HCT116 (cell line): ENCODE measurements around the gene TRIM59. TPM values are rescaled to one million over a fixed set of nuclear protein-coding genes. Genes with fewer than 3 reads are reported as not detected.

Experiments
- ATAC-seq: fragments of 200-7000 bp; cut with Tn5 transposase; 2 replicates; pipeline ENCODE4 v1.9.1; 2020; ENCODE audit warnings: mild to moderate bottlenecking, moderate library complexity
- BruUV-seq: library from RNA; stranded (reverse); fragments of 400-500 nt; replicated peaks from 2 replicates; lab custom pipeline; 2021; lab: Mats Ljungman, UMichigan
- CTCF ChIA-PET: fragments of 300-600 bp; sonication (Branson Sonifier 250); formaldehyde crosslinking; loops from one replicate; lab custom pipeline; 2021; ENCODE audit warnings: antibody characterized with exemption; lab: Charles Lee
- POLR2A ChIA-PET: fragments of 300-600, 350-600 bp; sonication (Branson Sonifier 250); formaldehyde crosslinking; loops from one replicate; lab custom pipeline; 2021; ENCODE audit warnings: antibody characterized with exemption; lab: Charles Lee
- RAD21 ChIA-PET, 2 experiments: fragments of 300-600 bp; sonication (Branson Sonifier 250); formaldehyde crosslinking; loops; one replicate each; lab custom pipeline; 2023; ENCODE audit warnings: low total read pairs in 2 of 2; ENCODE audit not compliant: uncharacterized antibody in 2 of 2, unreplicated experiment in 2 of 2, low non-redundant PET in 1 of 2; lab: Charles Lee
- DNase-seq: peaks from one replicate; pipeline ENCODE4 v3.0.0-alpha.2; 2010; ENCODE audit warnings: low read depth, low spot score
- H2AFZ ChIP-seq: fragments of 200-600 bp; shearing (Covaris generic), sonication (generic); 2 replicates; pipeline ENCODE4 v1.6.1; 2017; ENCODE audit warnings: low read depth, mixed run types, mixed read lengths, antibody characterized with exemption, low read length; ENCODE audit not compliant: poor library complexity, severe bottlenecking
- H3K27ac ChIP-seq: 2 replicates; pipeline ENCODE4 v1.5.1; 2012; ENCODE audit warnings: low read depth, low read length
- H3K27me3 ChIP-seq: fragments of 200-600 bp; sonication (generic); 2 replicates; pipeline ENCODE4 v1.6.1; 2016; ENCODE audit warnings: mixed run types, low read length, mixed read lengths; ENCODE audit not compliant: insufficient read depth
- H3K36me3 ChIP-seq, 2 experiments: fragments of 200-500 bp in 1 of 2; fragments of 200-600 bp in 1 of 2; sonication (Bioruptor generic) in 1 of 2; sonication (generic) in 1 of 2; 2 replicates each; pipeline versions ENCODE4 v1.5.1 to v1.6.1; 2014 to 2016; ENCODE audit warnings: low read length in 2 of 2, inconsistent platforms in 1 of 2, mixed read lengths in 1 of 2, mixed run types in 1 of 2; ENCODE audit not compliant: insufficient read depth in 2 of 2, control insufficient read depth in 1 of 2
- H3K4me1 ChIP-seq, 2 experiments: fragments of 200-600 bp in 1 of 2; sonication (generic) in 1 of 2; 2 replicates each; pipeline versions ENCODE4 v1.5.1 to v1.6.1; 2012 to 2017; ENCODE audit warnings: low read length in 2 of 2, inconsistent platforms in 1 of 2, mild to moderate bottlenecking in 1 of 2, mixed read lengths in 1 of 2, mixed run types in 1 of 2, moderate library complexity in 1 of 2; ENCODE audit not compliant: insufficient read depth in 2 of 2, control insufficient read depth in 1 of 2
- H3K4me2 ChIP-seq: fragments of 200-600 bp; sonication (generic); 2 replicates; pipeline ENCODE4 v1.6.1; 2017; ENCODE audit warnings: mixed run types, low read length, mixed read lengths
- H3K4me3 ChIP-seq, 2 experiments: fragments of 200-600 bp in 1 of 2; sonication (generic) in 1 of 2; replicated peaks in 1 of 2; 2 replicates each; pipeline ENCODE4 v1.5.1; 2011 to 2016; ENCODE audit warnings: low read length in 2 of 2, control low read depth in 1 of 2, low read depth in 1 of 2, mild to moderate bottlenecking in 1 of 2, mixed read lengths in 1 of 2, mixed run types in 1 of 2
- H3K79me2 ChIP-seq: fragments of 200-600 bp; sonication (generic); 2 replicates; pipeline ENCODE4 v1.6.1; 2017; ENCODE audit warnings: mild to moderate bottlenecking, mixed run types, low read length, moderate library complexity, mixed read lengths; ENCODE audit not compliant: insufficient read depth
- H3K9ac ChIP-seq: fragments of 200-600 bp; sonication (generic); 2 replicates; pipeline ENCODE4 v1.6.1; 2016; ENCODE audit warnings: low read length, mixed read lengths
- H3K9me2 ChIP-seq: fragments of 200-600 bp; sonication (generic), shearing (Covaris generic); 2 replicates; pipeline ENCODE4 v1.6.1; 2017; ENCODE audit warnings: mixed run types, mild to moderate bottlenecking, moderate library complexity; ENCODE audit not compliant: insufficient read depth
- H3K9me3 ChIP-seq, 2 experiments: fragments of 200-500 bp in 1 of 2; fragments of 200-600 bp in 1 of 2; sonication (Bioruptor generic) in 1 of 2; sonication (generic) in 1 of 2; 2 replicates each; pipeline ENCODE4 v1.6.1; 2014 to 2017; ENCODE audit warnings: low read length in 2 of 2, mixed read lengths in 2 of 2, inconsistent platforms in 1 of 2, low read depth in 1 of 2, mild to moderate bottlenecking in 1 of 2, mixed run types in 1 of 2, moderate library complexity in 1 of 2; ENCODE audit not compliant: control insufficient read depth in 1 of 2, insufficient read depth in 1 of 2
- H4K20me1 ChIP-seq: fragments of 200-600 bp; sonication (generic), shearing (Covaris generic); 2 replicates; pipeline ENCODE4 v1.6.1; 2017; ENCODE audit warnings: mixed run types, mild to moderate bottlenecking, moderate library complexity; ENCODE audit not compliant: insufficient read depth
- CTCF ChIP-seq, 3 experiments: fragments of 200-600 bp in 1 of 3; sonication (generic) in 1 of 3; IDR thresholded peaks in 2 of 3; conservative IDR thresholded peaks in 1 of 3; 2 replicates each; pipeline ENCODE4 v1.5.1; 2012 to 2017; ENCODE audit warnings: low read depth in 2 of 3, low read length in 2 of 3, antibody characterized with exemption in 1 of 3, borderline replicate concordance in 1 of 3, control low read depth in 1 of 3, mild to moderate bottlenecking in 1 of 3, mixed read lengths in 1 of 3, mixed run types in 1 of 3, moderate library complexity in 1 of 3; ENCODE audit not compliant: insufficient read depth in 1 of 3
- FOSL1 ChIP-seq: IDR thresholded peaks from 2 replicates; pipeline ENCODE4 v1.6.1; 2012; ENCODE audit warnings: low read depth
- POLR2AphosphoS5 ChIP-seq: IDR thresholded peaks from 2 replicates; pipeline ENCODE4 v1.6.1; 2011; ENCODE audit warnings: mild to moderate bottlenecking, low read depth, low read length, moderate library complexity
- RAD21 ChIP-seq: IDR thresholded peaks from 2 replicates; pipeline ENCODE4 v1.6.1; 2012; ENCODE audit warnings: low read depth, mild to moderate bottlenecking
- REST ChIP-seq: IDR thresholded peaks from 2 replicates; pipeline ENCODE4 v1.6.1; 2012; ENCODE audit warnings: low read depth
- TCF7L2 ChIP-seq: IDR thresholded peaks from 2 replicates; pipeline ENCODE4 v1.7.0; 2011; ENCODE audit warnings: borderline replicate concordance, inconsistent platforms; ENCODE audit not compliant: insufficient read depth, insufficient read length; ENCODE audit errors: extremely low read depth
- ZBTB33 ChIP-seq: IDR thresholded peaks from 2 replicates; pipeline ENCODE4 v1.6.1; 2011; ENCODE audit warnings: mild to moderate bottlenecking, low read length, moderate library complexity; ENCODE audit not compliant: insufficient replicate concordance; ENCODE audit errors: extremely low read depth
- intact Hi-C: fragments of 100-400 bp; cut with micrococcal nuclease; formaldehyde crosslinking; loops from 2 replicates; pipeline ENCODE4 v1.10.0; 2022
- total RNA-seq: library from RNA; stranded (reverse); gene quantifications from one replicate; pipeline ENCODE4 v1.2.1, GENCODE V29; 2021; ENCODE audit not compliant: unreplicated experiment

Gene TRIM59
- total RNA-seq, 1 experiment from 2014 or later, result 41.6 TPM

GRCh38 chr3:160437083-160437455 is 12.5 kb downstream of the TRIM59 start:
- ChIA-PET RAD21 (no interaction called here), POLR2A (interaction anchor here (1.3 kb wide), 1 partner anchor 13 kb away, joined by 3 read pairs; the partner anchor contains the start of gene TRIM59)
- intact Hi-C loops, result no loop called here

GRCh38 chr3:160435747-160436146 is 13.8 kb downstream of the TRIM59 start:
- H4K20me1 ChIP-seq, result peaks cover 33% of the 10 kb centered on the region; the same call in 1 of the 2 replicates
- ATAC-seq, result no peak
- H3K27ac ChIP-seq, result no peak overlapping the region
- H3K36me3 ChIP-seq, result peaks cover 39 to 61% of the 10 kb centered on the region in 2 experiments
- no peak overlapping the region for H2AFZ ChIP-seq
- peaks cover 100% of the 10 kb centered on the region for H3K79me2 ChIP-seq
- intact Hi-C loops, result no loop called here
- no peaks in the 10 kb centered on the region for H3K27me3 ChIP-seq
- no peak for DNase-seq
- ChIA-PET CTCF (no interaction called here), RAD21 (no interaction called here), POLR2A (interaction anchor here (1.4 kb wide), 1 partner anchor 14 kb away, joined by 3 read pairs; the partner anchor contains the start of gene TRIM59)
- H3K9me3 ChIP-seq, result no peaks in the 10 kb centered on the region
- H3K4me1 ChIP-seq, result no peaks in the 10 kb centered on the region
- no TSS peak for BruUV-seq
- no peak overlapping the region for H3K4me3 ChIP-seq
- TF ChIP-seq CTCF (IDR thresholded peaks at IDR 0.05 in 2 of 3, conservative IDR thresholded peaks at IDR 0.05 in 1 of 3; ENCODE audit: borderline replicate concordance in 1 of 3, insufficient read depth in 1 of 3, low read depth in 2 of 3, low read length in 2 of 3) (no peak), FOSL1 (no peak), REST (no peak), ZBTB33 (no peak)
- H3K9ac ChIP-seq, result no peak overlapping the region
- no peaks in the 10 kb centered on the region for H3K9me2 ChIP-seq
- no peak overlapping the region for H3K4me2 ChIP-seq

More at GRCh38 chr3:160437083-160437455, 12.5 kb downstream of the TRIM59 start:
- Histone ChIP-seq H3K4me3 (no peak overlapping the region), H3K9me2 (no peaks in the 10 kb centered on the region), H4K20me1 (peaks cover 33% of the 10 kb centered on the region; the same call in 1 of the 2 replicates), H3K27me3 (no peaks in the 10 kb centered on the region), H2AFZ (no peak overlapping the region), H3K9me3 (no peaks in the 10 kb centered on the region), H3K4me2 (no peak overlapping the region), H3K79me2 (peaks cover 100% of the 10 kb centered on the region), H3K27ac (no peak overlapping the region), H3K9ac (no peak overlapping the region), H3K4me1 (no peaks in the 10 kb centered on the region), H3K36me3 (peaks cover 28 to 49% of the 10 kb centered on the region in 2 experiments)
- no TSS peak for BruUV-seq
- TF ChIP-seq POLR2AphosphoS5, result 0 out of 2 replicates have a peak, but pooled peaks have one; percentile 10
- no peak for TF ChIP-seq TCF7L2
- no peak for TF ChIP-seq RAD21
- CTCF ChIA-PET, result interaction anchor here (0.9 kb wide), 1 partner anchor 12 kb away, joined by 3 read pairs; the partner anchor contains the start of gene TRIM59
- DNase-seq (no peak), ATAC-seq (no peak)
